LNCAP (cell line): ENCODE measurements around the gene TPH2.

Experiments used
- CTCF ChIP-seq: fragments of 450-650 bp; IDR thresholded peaks from 2 replicates; pipeline ENCODE4 v1.5.1; 2017; ENCODE audit warnings: mild to moderate bottlenecking

Gene TPH2

GRCh38 chr12:72057330-72057914 lies 118.8 kb downstream of the TPH2 start:
- TF ChIP-seq CTCF, result no peak

- no peak for TF ChIP-seq CTCF
Observed at GRCh38 chr12:72063073-72063472, 124.4 kb downstream of the TPH2 start.

- no peak for TF ChIP-seq CTCF
Observed at GRCh38 chr12:72071030-72071429, 132.4 kb downstream of the TPH2 start.

- TF ChIP-seq CTCF, result no peak
Observed at GRCh38 chr12:72072592-72073212, 134.1 kb downstream of the TPH2 start.

- no peak for TF ChIP-seq CTCF
Observed at GRCh38 chr12:72074065-72074464, 135.4 kb downstream of the TPH2 start.

GRCh38 chr12:72074956-72075355 lies 136.3 kb downstream of the TPH2 start:
- no peak for TF ChIP-seq CTCF

GRCh38 chr12:72075401-72075800 lies 136.8 kb downstream of the TPH2 start:
- no peak for TF ChIP-seq CTCF
